ENCODE results near the gene TM4SF20.

- TF ChIP-seq CTCF (conservative IDR thresholded peaks at IDR 0.05) = no peak
- TF ChIP-seq EZH2 (IDR thresholded peaks at IDR 0.05; ENCODE audit: low read depth) = no peak
Observed at GRCh38 chr2:227347117-227347516, 32.0 kb downstream of the TM4SF20 start.

Data from PC-9 (cell line).